Measurements from ENCODE around the gene UGP2.

DNA sequence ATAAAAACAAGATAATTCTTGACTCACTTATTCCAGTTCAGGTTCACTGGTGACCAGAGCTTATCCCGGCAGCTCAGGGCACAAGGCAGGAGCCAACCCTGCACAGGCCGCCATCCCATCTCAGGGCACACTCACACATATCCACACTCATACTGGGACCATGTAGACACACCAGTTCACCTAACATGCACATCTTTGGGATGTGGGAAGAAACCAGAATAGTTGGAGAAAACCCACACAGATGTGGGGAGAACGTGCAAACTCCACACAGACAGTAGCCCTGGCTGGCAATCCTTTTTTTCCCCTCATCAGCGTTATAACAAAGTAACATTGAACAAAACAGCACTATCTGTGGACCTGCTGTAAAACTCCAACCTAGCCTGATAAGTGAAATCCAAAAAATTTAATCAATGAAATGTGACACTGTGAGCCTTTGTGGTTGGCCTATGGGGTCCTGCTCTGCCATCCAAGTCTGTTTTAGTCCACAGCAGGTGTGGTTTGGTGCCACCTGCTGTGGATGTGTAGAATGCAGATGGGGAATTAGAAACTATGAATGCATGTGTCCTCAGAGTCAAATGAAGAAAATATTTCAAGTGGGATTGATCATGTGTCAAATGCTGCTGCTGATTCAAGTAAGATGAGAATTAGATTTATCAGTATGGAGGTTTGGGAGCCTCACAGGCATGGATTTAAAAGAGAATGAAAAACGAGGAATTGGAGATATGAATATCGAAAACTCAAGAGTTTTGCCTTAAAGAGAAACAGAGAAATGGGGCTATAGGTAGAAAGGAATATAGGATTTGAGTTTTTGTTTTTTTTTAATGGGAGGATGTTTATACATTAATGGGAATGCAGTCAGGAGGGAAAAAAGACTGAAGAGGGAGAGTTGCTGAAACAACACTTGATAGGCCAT, 47.0 kb downstream of the UGP2 start:
- TF ChIP-seq POLR2A (IDR thresholded peaks at IDR 0.05; ENCODE audit: low read depth, low read length) (no peak), MYC (IDR thresholded peaks at IDR 0.05; ENCODE audit: low read depth, low read length) (no peak), POLR2AphosphoS5 (IDR thresholded peaks at IDR 0.05; ENCODE audit: insufficient read depth, low read depth, low read length) (no peak), EZH2 (IDR thresholded peaks at IDR 0.05; ENCODE audit: borderline replicate concordance, low read depth, low read length, severe bottlenecking) (no peak)
- TF ChIP-seq, protein P1, sequence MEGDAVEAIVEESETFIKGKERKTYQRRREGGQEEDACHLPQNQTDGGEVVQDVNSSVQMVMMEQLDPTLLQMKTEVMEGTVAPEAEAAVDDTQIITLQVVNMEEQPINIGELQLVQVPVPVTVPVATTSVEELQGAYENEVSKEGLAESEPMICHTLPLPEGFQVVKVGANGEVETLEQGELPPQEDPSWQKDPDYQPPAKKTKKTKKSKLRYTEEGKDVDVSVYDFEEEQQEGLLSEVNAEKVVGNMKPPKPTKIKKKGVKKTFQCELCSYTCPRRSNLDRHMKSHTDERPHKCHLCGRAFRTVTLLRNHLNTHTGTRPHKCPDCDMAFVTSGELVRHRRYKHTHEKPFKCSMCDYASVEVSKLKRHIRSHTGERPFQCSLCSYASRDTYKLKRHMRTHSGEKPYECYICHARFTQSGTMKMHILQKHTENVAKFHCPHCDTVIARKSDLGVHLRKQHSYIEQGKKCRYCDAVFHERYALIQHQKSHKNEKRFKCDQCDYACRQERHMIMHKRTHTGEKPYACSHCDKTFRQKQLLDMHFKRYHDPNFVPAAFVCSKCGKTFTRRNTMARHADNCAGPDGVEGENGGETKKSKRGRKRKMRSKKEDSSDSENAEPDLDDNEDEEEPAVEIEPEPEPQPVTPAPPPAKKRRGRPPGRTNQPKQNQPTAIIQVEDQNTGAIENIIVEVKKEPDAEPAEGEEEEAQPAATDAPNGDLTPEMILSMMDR (IDR thresholded peaks at IDR 0.05; ENCODE audit: extremely low read depth in 1 of 2, insufficient read depth in 1 of 2, low read depth in 1 of 2, low read length in 2 of 2), result peak; percentile 55 to 68
